ENCODE data around the gene GPX6.
"Not testable (repeated sequence)": the region's sequence is repeated elsewhere in the genome, so short reads cannot be mapped to it uniquely, and the experiment has no call there.

GPX6 gene

GRCh38 chr6:28551891-28552666, 36.5 kb upstream of the GPX6 start:
- no peak for ATAC-seq
- TF ChIP-seq BACH2 (CRISPR knock-in tag; IDR thresholded peaks at IDR 0.05; ENCODE audit: borderline replicate concordance) (no peak), GLIS3 (CRISPR knock-in tag; IDR thresholded peaks at IDR 0.05) (no peak), CREB5 (CRISPR knock-in tag; IDR thresholded peaks at IDR 0.05; ENCODE audit: low read depth) (no peak), ZNF70 (CRISPR knock-in tag; IDR thresholded peaks at IDR 0.05) (no peak), ZC3H10 (CRISPR knock-in tag; IDR thresholded peaks at IDR 0.05) (no peak), ISL1 (CRISPR knock-in tag; IDR thresholded peaks at IDR 0.05) (no peak), TOX (CRISPR knock-in tag; IDR thresholded peaks at IDR 0.05; ENCODE audit: borderline replicate concordance) (no peak), CSRNP3 (CRISPR knock-in tag; IDR thresholded peaks at IDR 0.05) (no peak), PPARA (CRISPR knock-in tag; IDR thresholded peaks at IDR 0.05; ENCODE audit: borderline replicate concordance) (no peak), POU6F1 (CRISPR knock-in tag; IDR thresholded peaks at IDR 0.05; ENCODE audit: borderline replicate concordance, low read depth) (no peak), PATZ1 (CRISPR knock-in tag; IDR thresholded peaks at IDR 0.05; ENCODE audit: borderline replicate concordance) (no peak)

- ATAC-seq: not testable (repeated sequence)
Measured at GRCh38 chr6:28547003-28547402, 31.4 kb upstream of the GPX6 start.

GRCh38 chr6:28545955-28546354, 30.4 kb upstream of the GPX6 start:
- TF ChIP-seq TOX (CRISPR knock-in tag; IDR thresholded peaks at IDR 0.05; ENCODE audit: borderline replicate concordance) (no peak), TSHZ2 (CRISPR knock-in tag; IDR thresholded peaks at IDR 0.05) (no peak), ZFP3 (CRISPR knock-in tag; IDR thresholded peaks at IDR 0.05) (no peak)
- ATAC-seq: no peak

- ATAC-seq: no peak
- TF ChIP-seq TOX (CRISPR knock-in tag; IDR thresholded peaks at IDR 0.05; ENCODE audit: borderline replicate concordance) (no peak), ARNTL (CRISPR knock-in tag; IDR thresholded peaks at IDR 0.05; ENCODE audit: borderline replicate concordance, low read depth) (no peak), ZC3H10 (CRISPR knock-in tag; IDR thresholded peaks at IDR 0.05) (no peak), SNAI2 (CRISPR knock-in tag; IDR thresholded peaks at IDR 0.05) (no peak), PPARA (CRISPR knock-in tag; IDR thresholded peaks at IDR 0.05; ENCODE audit: borderline replicate concordance) (no peak), RARB (CRISPR knock-in tag; IDR thresholded peaks at IDR 0.05) (no peak), CSDC2 (CRISPR knock-in tag; IDR thresholded peaks at IDR 0.05) (no peak), CSRNP3 (CRISPR knock-in tag; IDR thresholded peaks at IDR 0.05) (no peak)
Measured at GRCh38 chr6:28543651-28544610, 28.3 kb upstream of the GPX6 start.
